Stimulated activated CD4-positive, alpha-beta T cell treated with anti-CD3 and anti-CD28 coated beads, Interleukin-2, amount 100 ng/mL, for 24 hours (primary cell): ENCODE data around the gene TENM3.

Source experiments
- DNase-seq, 2 donors: peaks; one replicate each; pipeline ENCODE4 v3.0.0-alpha.2; 2020

The TENM3 gene

GRCh38 chr4:182643801-182644682 lies 400.8 kb downstream of the TENM3 start:
- no peak for DNase-seq

DNA sequence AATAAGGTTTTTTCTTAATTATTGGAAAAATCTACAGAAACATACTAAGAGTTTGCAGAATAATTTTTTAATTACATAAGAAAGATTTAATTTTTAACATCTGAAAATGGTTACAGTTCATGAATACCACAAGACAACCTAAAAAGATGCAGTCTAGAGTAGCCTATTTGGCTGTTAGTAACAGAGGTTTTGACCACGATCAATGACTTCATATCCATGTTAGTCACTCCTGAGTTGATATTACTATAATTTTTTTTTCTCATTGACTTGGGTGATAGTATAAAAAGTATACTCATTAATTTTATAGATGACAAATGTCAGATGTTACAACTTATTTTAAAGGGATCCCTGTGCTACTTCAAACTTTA lies 401.5 kb downstream of the TENM3 start:
- no peak for DNase-seq

- DNase-seq, result no peak
Measured at GRCh38 chr4:182645511-182645910, 402.3 kb downstream of the TENM3 start.

DNA sequence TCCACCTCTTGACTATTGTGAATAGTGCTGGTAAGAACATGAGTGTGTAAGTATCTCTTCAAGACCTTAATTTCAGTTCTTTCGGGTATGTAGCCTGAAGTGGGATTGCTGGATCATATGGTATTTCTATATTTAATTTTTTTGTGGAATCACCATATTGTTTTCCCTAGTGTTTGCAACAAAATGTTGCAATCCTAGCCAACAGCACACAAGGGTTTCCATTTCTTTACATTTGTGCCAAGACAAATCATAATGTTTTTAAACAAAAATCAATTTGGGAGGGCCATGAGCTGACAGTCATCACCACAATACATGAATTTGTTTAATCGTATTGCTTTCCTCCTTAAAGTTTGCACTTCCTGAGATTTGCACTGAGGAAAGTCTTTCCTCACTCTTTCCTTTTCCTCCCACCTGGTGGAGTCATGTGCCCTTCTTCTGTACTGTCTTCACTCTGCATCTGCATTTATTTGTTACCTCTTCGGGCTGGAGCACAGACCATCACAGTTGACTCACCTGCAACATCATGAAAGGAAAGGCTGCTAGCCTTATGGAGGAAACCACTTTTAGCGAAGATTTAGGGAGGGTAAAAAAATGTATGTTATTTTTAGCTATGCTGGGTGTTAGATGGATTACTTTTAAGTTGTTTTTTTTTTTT lies 404.6 kb downstream of the TENM3 start:
- DNase-seq, result no peak

DNA sequence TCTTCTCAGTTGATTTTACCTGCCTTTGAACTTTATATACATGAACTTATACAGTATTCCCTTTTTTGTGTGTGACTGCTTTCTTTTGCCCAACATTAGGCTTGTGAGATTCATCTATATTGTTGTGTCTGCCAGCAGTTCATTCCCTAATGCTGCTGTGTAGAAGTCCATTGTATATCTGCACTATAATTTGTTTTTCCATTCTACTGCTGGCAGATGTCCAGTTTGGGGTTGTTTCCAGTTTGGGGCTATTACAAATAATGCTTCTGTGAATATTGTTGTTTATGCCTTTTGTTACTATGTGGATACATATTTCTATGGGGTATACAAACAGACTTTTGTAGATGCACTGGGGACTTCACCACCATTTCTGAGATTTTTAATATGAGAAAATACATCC lies 405.6 kb downstream of the TENM3 start:
- DNase-seq, result no peak

GRCh38 chr4:182649698-182650477 lies 406.7 kb downstream of the TENM3 start:
- DNase-seq, result no peak

DNA sequence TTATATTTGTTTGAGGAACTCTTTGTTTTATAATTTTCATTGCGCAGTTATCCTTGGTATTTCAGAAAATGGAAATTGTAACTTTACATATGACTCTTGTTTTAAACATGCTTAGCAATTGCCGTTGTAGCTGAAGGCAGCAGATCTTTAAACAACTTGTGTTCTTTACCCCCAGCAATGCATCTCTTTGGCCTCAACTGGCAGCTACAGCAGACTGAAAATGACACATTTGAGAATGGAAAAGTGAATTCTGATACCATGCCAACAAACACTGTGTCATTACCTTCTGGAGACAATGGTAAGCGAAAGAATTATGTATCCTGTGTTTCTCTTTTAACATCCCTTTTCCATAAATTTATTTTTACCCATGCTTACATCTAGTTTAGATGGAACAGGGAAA lies 410.4 kb downstream of the TENM3 start:
- no peak for DNase-seq

DNA sequence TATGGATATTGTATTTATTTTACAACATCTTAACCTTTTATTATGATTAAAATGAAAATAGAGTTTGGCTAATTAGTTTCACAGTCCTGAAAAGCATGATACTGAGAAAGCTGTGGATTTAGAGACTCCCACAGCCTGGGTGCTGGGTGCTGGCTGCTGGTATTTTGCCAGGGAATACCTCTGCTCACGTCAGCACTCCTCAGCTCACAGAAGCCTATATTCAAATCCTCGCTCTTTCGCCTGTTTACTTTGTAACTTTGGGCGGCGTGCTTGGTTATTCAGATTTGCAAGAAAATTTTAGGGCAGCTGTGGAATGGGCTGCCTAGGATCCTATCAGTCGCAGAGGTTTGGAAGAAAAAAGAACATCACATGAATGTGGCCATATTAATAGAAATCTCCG lies 412.1 kb downstream of the TENM3 start:
- DNase-seq, result no peak

DNA sequence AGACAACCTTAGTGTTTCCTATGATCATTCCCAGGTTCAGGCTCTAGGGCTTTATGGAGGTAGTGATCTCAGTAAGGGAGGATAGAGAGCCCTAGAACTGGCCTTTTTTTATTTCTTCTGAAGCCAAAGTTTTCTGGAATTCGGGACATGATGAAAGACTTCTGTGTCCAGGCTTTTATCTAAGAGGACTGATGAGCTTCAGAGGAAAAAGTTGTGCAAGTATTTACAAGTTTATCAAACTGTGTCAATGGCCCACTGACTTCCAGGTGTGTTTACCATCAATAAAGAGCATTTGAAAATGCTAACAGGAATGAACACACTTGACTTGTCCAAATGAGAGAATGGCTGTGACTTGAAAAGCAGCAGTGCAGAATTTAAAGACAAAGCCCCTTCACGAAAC lies 419.3 kb downstream of the TENM3 start:
- no peak for DNase-seq

DNA sequence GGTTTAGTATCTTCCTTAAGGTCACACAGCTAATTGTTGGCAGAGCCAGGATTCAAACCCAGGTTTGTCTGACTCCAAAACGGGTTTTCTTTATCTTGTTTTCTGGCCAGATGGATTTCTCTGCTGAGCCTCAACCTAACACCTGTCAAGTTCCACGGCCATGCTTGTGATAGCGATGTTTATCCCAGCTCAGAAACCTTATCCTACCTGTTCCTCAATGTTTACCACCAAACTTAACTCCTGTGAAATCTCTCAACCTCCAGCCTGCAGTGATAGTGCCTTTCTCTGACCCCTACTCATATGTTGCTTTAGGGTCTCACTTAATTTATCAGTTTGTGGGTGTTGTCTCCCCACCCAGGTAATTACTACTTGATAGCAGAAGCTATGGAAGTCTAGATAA lies 428.0 kb downstream of the TENM3 start:
- DNase-seq, result no peak

DNA sequence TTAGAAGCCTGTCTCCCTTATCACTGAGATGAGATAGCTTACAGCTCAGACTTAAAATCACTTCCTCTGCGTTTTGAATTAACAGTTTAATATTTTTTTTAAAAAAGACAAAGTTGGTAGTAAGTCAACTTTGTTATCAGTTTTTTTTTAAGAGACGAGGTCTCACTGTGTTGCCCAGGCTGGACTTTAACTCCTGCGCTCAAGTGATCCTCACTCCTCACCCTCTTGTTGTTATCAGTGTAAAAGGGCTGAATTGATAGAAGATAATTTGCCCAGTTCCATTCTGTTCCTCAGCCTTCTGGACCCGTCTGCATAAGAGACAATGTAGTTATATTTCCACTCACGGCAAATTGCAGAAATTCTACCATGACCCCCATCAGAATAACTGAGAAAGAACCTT lies 428.5 kb downstream of the TENM3 start:
- DNase-seq, result no peak

GRCh38 chr4:182678590-182678989 lies 435.4 kb downstream of the TENM3 start:
- no peak for DNase-seq

DNA sequence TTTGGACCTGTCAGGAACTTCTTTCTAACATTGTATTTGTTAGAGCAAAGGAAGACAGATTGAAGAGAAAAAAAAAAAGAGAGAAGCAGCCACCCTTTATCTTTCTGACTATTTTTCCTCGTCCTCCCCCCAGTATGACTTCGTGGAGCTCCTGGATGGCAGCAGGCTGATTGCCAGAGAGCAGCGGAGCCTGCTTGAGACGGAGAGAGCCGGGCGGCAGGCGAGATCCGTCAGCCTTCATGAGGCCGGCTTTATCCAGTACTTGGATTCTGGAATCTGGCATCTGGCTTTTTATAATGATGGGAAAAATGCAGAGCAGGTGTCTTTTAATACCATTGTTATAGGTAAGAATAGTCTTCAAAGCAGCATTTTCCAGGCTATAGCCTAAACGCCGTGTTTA lies 436.3 kb downstream of the TENM3 start:
- no peak for DNase-seq

- no peak for DNase-seq
Measured at GRCh38 chr4:182680234-182680653, 437.0 kb downstream of the TENM3 start.

GRCh38 chr4:182683661-182684060 lies 440.5 kb downstream of the TENM3 start:
- DNase-seq, result no peak

GRCh38 chr4:182684796-182685195 lies 441.6 kb downstream of the TENM3 start:
- no peak for DNase-seq

DNA sequence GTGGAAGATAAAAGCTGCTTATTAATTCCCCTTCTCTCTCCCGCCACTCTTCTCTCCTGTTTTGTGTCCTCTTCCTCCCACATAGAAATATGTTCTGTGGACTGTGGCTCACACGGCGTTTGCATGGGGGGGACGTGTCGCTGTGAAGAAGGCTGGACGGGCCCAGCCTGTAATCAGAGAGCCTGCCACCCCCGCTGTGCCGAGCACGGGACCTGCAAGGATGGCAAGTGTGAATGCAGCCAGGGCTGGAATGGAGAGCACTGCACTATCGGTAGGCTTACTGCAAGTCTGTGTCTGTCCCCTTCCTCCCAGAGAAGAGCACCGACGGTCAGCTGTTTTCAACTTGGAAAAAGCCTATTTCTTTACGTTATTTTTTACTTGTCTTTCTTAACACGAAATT lies 444.9 kb downstream of the TENM3 start:
- no peak for DNase-seq

DNA sequence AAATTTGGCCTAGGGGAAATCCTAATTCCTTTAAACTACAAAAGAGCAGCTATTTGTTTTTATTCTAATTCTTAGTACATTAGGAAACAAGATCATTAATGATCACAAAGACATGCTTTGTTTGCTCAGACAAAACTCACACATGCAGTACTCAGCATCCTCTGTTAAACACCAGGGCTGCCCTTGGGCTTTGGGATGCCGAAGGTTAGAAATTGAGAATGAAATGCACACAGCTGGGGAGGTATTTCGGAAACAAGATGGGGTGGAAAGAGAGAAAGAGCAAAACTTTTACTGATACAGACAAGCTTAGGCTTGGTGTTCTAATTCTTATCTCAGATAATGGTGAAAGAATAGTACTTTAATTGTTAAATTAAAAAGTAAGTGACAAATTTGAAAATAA lies 451.3 kb downstream of the TENM3 start:
- no peak for DNase-seq

GRCh38 chr4:182695009-182695408 lies 451.8 kb downstream of the TENM3 start:
- DNase-seq, result no peak

- DNase-seq, result no peak
Measured at GRCh38 chr4:182695842-182696241, 452.6 kb downstream of the TENM3 start.

- DNase-seq, result no peak
Measured at GRCh38 chr4:182697094-182697493, 453.9 kb downstream of the TENM3 start.

DNA sequence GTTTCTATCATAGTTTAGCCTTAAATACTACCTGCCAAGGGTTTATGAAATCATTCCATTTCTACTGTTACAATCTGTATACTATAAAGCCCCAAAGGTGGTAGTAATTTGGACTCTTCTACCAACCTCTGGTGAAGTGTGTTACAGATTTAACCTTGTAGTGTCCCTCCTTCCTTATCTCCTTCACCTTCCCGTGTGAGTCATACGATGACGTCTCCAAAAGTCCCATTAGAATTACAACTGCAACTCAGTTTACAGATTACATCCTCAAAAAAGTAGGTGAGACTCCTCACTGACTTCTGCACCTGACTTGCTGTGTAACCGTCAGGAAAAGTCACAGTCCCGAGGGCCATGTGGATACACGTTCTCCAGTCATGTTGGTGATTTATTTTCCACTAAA lies 455.0 kb downstream of the TENM3 start:
- DNase-seq, result no peak

DNA sequence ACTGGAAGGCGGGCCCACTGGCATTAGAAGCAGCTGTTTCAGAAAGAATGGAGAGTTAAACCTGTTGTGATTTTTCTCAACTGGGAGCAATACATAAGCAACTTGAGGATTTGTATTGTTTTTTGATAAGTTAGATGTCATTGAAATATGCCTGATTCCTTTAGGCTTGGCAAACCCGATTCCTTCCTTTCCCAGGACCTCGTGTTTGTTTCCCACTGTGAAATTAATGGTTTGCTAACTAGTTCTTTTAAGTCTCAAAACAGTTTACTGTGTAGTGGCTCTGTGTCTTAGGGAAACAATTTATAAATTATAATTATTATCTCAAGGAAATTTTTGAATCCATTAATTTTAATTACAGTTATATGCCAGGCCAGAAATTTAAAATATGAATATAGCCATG lies 456.0 kb downstream of the TENM3 start:
- DNase-seq, result no peak

- DNase-seq, result no peak
Measured at GRCh38 chr4:182699795-182700194, 456.6 kb downstream of the TENM3 start.
